ENCODE measurements around the gene NAALADL2.
"Not testable (repeated sequence)": the region's sequence is repeated elsewhere in the genome, so short reads cannot be mapped to it uniquely, and the experiment has no call there.

DNA sequence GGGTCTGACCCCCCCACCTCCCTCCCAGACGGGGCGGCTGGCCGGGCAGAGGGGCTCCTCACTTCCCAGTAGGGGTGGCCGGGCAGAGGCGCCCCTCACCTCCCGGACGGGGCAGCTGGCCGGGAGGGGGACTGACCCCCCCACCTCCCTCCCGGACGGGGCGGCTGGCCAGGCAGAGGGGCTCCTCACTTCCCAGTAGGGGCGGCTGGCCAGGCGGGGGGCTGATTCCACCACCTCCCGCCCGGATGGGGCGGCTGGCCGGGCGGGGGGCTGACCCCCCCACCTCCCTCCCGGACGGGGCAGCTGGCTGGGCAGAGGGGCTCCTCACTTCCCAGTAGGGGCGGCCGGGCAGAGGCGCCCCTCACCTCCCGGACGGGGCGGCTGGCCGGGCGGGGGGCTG lies 272.7 kb downstream of the NAALADL2 start:
- TF ChIP-seq POLR2A, CTCF (IDR thresholded peaks at IDR 0.05): not testable (repeated sequence)

Measured in uterus (tissue), 2 donors.